ENCODE measurements around the gene PPP4R3B. TPM values are rescaled to one million over a fixed set of nuclear protein-coding genes. Genes with fewer than 3 reads are reported as not detected.

Gene PPP4R3B
- total RNA-seq, 4 donors from 2014 or later: 58.6 to 87.0 (median 69.5) TPM

DNA sequence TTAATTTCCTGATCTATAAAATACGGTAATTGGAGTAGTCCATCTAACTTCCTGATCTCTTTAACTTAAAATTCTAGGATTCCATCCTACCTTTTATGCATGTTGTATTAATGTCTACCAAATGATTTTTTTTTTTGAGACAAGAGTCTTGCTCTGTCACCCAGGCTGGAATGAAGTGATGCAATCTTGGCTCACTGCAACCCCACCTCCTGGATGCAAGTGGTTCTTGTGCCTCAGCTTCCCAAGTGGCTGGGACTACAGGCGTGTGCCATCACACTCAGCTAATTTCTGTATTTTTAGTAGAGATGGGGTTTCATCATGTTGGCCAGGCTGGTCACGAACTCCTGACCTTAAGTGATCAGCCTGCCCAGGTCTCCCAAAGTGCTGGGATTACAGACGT, 50.1 kb downstream of the PPP4R3B start:
- H3K4me1 ChIP-seq: no peaks in the 10 kb centered on the region
- H3K27me3 ChIP-seq: no peaks in the 10 kb centered on the region
- H3K4me3 ChIP-seq: no peak overlapping the region
- H3K9me3 ChIP-seq: no peaks in the 10 kb centered on the region
- TF ChIP-seq POLR2A (IDR thresholded peaks at IDR 0.05): no peak
- H3K27ac ChIP-seq: no peak overlapping the region
- H3K36me3 ChIP-seq: peaks cover 0 to 65% (median 0%) of the 10 kb centered on the region in 3 donors
- DNase-seq: no peak

DNA sequence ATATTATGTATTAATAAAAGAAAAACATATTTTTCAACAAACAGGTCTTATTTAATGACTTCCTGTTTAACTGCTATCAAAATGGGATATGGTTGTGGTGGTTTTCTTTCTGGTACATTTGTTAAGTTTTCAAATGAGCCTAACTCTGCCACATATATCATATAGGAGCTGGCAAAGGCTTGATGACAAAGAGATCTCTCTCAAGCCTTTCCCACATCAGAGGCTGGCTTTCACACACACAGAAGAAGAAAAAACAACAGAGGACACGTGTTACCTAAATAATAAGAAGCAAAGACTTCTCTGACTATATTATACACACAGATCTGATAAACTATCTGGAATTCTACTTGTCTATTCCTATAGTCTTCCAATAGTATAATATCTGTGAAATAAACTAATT, 51.8 kb downstream of the PPP4R3B start:
- TF ChIP-seq POLR2A (IDR thresholded peaks at IDR 0.05): no peak
- TF ChIP-seq, protein P1, sequence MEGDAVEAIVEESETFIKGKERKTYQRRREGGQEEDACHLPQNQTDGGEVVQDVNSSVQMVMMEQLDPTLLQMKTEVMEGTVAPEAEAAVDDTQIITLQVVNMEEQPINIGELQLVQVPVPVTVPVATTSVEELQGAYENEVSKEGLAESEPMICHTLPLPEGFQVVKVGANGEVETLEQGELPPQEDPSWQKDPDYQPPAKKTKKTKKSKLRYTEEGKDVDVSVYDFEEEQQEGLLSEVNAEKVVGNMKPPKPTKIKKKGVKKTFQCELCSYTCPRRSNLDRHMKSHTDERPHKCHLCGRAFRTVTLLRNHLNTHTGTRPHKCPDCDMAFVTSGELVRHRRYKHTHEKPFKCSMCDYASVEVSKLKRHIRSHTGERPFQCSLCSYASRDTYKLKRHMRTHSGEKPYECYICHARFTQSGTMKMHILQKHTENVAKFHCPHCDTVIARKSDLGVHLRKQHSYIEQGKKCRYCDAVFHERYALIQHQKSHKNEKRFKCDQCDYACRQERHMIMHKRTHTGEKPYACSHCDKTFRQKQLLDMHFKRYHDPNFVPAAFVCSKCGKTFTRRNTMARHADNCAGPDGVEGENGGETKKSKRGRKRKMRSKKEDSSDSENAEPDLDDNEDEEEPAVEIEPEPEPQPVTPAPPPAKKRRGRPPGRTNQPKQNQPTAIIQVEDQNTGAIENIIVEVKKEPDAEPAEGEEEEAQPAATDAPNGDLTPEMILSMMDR (IDR thresholded peaks at IDR 0.05): no peak
- Histone ChIP-seq H3K27me3 (no peaks in the 10 kb centered on the region), H3K36me3 (peaks cover 0 to 81% (median 0%) of the 10 kb centered on the region in 3 donors), H3K4me3 (no peak overlapping the region), H3K9me3 (no peaks in the 10 kb centered on the region), H3K27ac (no peak overlapping the region), H3K4me1 (no peaks in the 10 kb centered on the region)
- no peak for DNase-seq

DNA sequence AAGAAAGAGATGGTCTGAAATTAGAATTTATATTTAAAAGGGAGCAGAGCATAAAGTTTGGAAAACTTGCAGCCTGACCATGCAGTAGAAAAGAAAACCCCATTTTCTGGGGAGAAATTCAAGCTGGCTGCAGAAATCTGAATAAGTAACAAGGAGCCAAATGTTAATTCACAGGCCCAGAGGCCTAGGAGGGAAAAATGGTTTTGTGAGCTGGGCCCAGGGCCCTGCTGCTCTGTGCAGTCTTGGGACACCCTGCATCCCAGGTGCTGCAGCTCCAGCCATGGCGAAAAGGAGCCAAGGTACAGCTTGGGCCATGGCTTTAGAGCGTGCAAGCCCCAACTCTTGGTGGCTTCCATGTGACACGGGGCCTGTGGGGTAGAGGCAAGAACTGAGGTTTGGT, 56.6 kb downstream of the PPP4R3B start:
- no peak for DNase-seq
- TF ChIP-seq, protein P1 (IDR thresholded peaks at IDR 0.05): no peak
- no peak for TF ChIP-seq POLR2A (IDR thresholded peaks at IDR 0.05)
- no peaks in the 10 kb centered on the region for H3K4me1 ChIP-seq
- no peaks in the 10 kb centered on the region for H3K27me3 ChIP-seq
- no peak overlapping the region for H3K27ac ChIP-seq
- H3K4me3 ChIP-seq: no peak overlapping the region
- H3K9me3 ChIP-seq: no peaks in the 10 kb centered on the region
- peaks cover 0 to 89% (median 0%) of the 10 kb centered on the region in 3 donors for H3K36me3 ChIP-seq

DNA sequence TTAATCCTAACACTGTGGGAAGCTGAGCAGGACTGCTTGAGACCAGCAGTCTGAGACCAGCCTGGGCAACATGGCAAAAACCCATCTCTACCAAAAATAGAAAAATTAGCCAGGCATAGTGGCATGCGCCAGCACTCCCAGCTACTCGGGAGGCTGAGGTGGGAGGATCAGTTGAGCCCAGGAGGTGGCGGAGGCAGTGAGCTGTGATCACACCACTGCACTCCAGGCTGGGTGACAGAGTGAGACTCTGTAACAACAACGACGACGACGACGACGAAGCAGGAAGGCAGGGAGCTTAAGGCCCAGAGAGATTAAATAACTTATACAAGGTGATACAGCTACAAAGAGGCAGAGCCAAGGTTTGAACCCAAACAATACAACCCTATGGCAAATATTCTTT, 60.6 kb downstream of the PPP4R3B start:
- Histone ChIP-seq H3K27ac (no peak overlapping the region), H3K4me3 (no peak overlapping the region), H3K9me3 (no peaks in the 10 kb centered on the region), H3K4me1 (no peaks in the 10 kb centered on the region), H3K36me3 (peaks cover 0 to 80% (median 0%) of the 10 kb centered on the region in 3 donors), H3K27me3 (no peaks in the 10 kb centered on the region)
- DNase-seq: no peak
- TF ChIP-seq POLR2A (IDR thresholded peaks at IDR 0.05): no peak
- TF ChIP-seq, protein P1 (IDR thresholded peaks at IDR 0.05): no peak

DNA sequence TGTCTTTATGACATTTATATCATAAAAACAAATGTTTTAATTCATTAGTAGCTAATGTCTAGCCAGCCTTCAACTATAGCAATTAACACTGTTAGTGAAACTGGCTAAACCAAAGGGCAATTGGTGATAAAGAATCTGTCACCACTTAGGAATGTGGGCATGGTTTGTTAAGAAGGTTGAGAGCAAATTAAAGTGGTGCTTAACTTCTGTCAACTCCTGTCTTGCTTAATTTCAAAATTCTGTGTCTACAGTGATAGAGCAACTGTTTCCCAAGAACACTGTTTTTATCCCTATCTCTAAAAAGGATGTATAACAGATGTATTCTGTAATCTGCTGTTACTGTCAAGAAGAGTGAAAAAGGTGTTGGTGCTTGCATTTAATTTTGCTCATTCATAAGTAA, 61.4 kb downstream of the PPP4R3B start:
- no peak for TF ChIP-seq POLR2A (IDR thresholded peaks at IDR 0.05)
- no peak for DNase-seq
- peaks cover 0 to 72% (median 0%) of the 10 kb centered on the region in 3 donors for H3K36me3 ChIP-seq
- no peaks in the 10 kb centered on the region for H3K9me3 ChIP-seq
- H3K27me3 ChIP-seq: no peaks in the 10 kb centered on the region
- no peak overlapping the region for H3K4me3 ChIP-seq
- no peaks in the 10 kb centered on the region for H3K4me1 ChIP-seq
- H3K27ac ChIP-seq: no peak overlapping the region

DNA sequence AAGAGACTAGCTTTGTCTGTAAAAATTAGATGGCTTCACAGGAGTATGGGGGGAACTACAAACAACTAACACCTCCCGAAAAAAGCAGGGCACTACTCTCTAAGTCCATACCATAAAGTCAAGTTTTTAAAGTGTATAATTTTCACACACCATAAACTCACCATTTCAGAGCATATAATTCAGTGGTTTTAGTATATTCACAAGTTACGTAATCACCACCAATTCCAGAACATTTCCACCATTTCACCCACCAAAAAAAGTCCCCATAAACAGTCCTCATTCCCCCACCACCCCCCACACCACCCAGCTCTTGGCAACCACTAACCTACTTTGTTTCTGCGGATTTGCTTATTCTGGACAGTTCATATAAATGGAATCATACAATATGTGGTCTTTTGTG, 64.1 kb downstream of the PPP4R3B start:
- no peak for DNase-seq
- Histone ChIP-seq H3K36me3 (peaks cover 0 to 56% (median 0%) of the 10 kb centered on the region in 3 donors), H3K27ac (no peak overlapping the region), H3K27me3 (no peaks in the 10 kb centered on the region), H3K9me3 (no peaks in the 10 kb centered on the region), H3K4me3 (no peak overlapping the region), H3K4me1 (no peaks in the 10 kb centered on the region)
- TF ChIP-seq, protein P1 (IDR thresholded peaks at IDR 0.05): no peak
- no peak for TF ChIP-seq POLR2A (IDR thresholded peaks at IDR 0.05)
